Inflammatory macrophage treated with lipopolysaccharide for 1 hour (primary cell): ENCODE data around the gene SUPT4H1.
"Not testable (repeated sequence)": the region's sequence is repeated elsewhere in the genome, so short reads cannot be mapped to it uniquely, and the experiment has no call there.

Experiments used
- DNase-seq, 2 donors: peaks; one replicate each; pipeline ENCODE4 v3.0.0-alpha.2; 2020 to 2022

Gene SUPT4H1

GRCh38 chr17:58351831-58352595 lies at the start of gene SUPT4H1:
Gene SUPT4H1, minus strand, starts transcription at chr17:58352201. Its CDS starts 66 bp downstream, at chr17:58352135.
- peak; percentile 92 to 93 for DNase-seq

GRCh38 chr17:58401287-58401686 lies 49.3 kb upstream of the SUPT4H1 start:
- DNase-seq: no peak

- no peak for DNase-seq
These were observed 48.8 kb upstream of the SUPT4H1 start for GRCh38 chr17:58400826-58401225.

- DNase-seq: no peak
These were observed 48.0 kb upstream of the SUPT4H1 start for GRCh38 chr17:58399974-58400373.

GRCh38 chr17:58398574-58399266 lies 46.7 kb upstream of the SUPT4H1 start:
- DNase-seq: no peak

GRCh38 chr17:58397421-58397820 lies 45.4 kb upstream of the SUPT4H1 start:
- not testable (repeated sequence) for DNase-seq

DNA sequence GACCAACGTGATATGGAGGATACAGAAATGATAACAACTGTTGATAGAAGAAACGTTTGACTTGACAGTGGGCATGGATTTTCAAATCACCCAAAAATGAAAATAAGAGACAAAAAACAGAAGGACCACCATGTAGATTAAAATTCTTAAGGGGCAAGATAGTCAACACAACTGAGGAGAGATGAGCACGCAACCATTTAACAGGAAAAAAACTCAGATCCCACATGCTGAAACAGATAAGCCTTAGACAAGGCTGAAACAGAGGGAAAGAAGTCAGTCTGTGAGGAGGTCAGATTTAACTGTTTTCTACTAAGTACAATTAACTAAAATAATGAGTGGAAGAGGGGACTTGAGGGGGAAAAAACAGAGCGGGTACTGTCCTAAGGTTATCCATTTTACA lies 44.2 kb upstream of the SUPT4H1 start:
- DNase-seq: no peak

- DNase-seq: no peak
These were observed 42.7 kb upstream of the SUPT4H1 start for GRCh38 chr17:58394534-58395223.

GRCh38 chr17:58391302-58391984 lies 39.4 kb upstream of the SUPT4H1 start:
- no peak for DNase-seq

GRCh38 chr17:58390884-58391283 lies 38.9 kb upstream of the SUPT4H1 start:
- DNase-seq: no peak

GRCh38 chr17:58388302-58389190 lies 36.5 kb upstream of the SUPT4H1 start:
- DNase-seq: no peak

DNA sequence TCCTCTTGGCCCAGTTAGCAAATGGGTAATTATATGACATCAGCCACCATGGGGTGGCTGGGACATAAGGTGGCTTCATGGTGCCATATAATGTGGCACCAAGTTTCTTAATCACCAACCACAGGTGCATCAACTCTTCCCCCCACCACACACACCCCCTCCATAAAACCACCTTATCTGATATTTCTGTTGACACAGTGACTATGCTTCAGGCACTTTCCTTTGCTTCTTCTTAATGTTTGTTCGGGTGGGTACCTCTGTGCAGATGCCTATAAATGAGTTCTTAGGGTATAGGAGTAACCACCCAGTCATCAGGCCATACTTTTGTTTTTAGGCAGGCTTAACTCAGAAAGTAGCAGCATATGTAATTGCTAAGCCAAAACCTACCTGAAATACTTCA lies 35.8 kb upstream of the SUPT4H1 start:
- DNase-seq: no peak

- no peak for DNase-seq
These were observed 34.7 kb upstream of the SUPT4H1 start for GRCh38 chr17:58386708-58387107.

GRCh38 chr17:58385359-58385899 lies 33.4 kb upstream of the SUPT4H1 start:
- no peak for DNase-seq

GRCh38 chr17:58384897-58385296 lies 32.9 kb upstream of the SUPT4H1 start:
- DNase-seq: peak; percentile 34 to 47

GRCh38 chr17:58383892-58384462 lies 32.0 kb upstream of the SUPT4H1 start:
- DNase-seq: peak; percentile 10 to 20

- no peak for DNase-seq
These were observed 30.9 kb upstream of the SUPT4H1 start for GRCh38 chr17:58382872-58383242.

DNA sequence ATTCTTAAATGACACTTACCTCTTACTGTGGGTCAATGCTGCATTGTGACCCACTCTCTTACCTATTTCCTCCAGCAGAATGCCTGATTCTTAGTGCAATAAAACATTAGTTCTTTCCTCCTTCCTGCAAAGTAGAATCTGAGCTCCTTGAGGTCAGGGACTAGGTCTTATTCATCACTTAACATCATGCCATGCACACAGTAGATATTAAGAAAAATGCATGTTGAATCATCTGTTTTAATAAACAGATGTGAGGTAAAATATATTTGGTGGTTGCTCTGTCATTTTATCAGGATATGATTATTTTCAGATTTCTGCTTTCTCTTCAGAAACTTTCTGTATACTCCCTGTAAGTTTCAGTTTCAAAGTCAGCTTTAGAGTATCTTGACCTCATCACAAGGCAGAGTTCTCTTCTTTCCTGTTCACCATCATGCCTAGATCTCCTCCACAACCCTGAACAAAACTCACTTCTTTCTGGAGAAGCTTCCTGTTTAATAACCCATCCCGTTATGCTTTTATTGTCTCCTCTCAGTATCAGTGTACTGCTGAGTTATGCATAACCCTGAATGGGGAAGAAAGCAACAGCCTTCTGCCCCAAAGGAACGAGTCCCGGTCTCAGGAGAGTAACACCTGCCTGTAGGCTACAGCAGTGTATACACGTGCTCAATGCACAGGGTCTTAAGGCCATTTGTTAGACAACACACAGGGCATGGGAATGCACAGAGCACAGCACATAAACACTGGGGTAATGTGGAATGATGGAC lies 30.3 kb upstream of the SUPT4H1 start:
- peak; percentile 8 to 10 for DNase-seq

GRCh38 chr17:58381124-58382035 lies 29.4 kb upstream of the SUPT4H1 start:
- DNase-seq: no peak
